K562 (cell line): ENCODE data around the gene FBXO17. TPM values are rescaled to one million over a fixed set of nuclear protein-coding genes. Genes with fewer than 3 reads are reported as not detected.

Experiments
- ADNP ChIP-seq: fragments of 200-800 bp; sonication (Bioruptor generic); IDR thresholded peaks from 2 replicates; pipeline ENCODE4 v1.6.1; 2016; ENCODE audit warnings: missing genetic modification characterization, missing compliant biosample characterization
- CCAR2 ChIP-seq: fragments of 200-400 bp; formaldehyde crosslinking; IDR thresholded peaks from 2 replicates; pipeline ENCODE4 v1.6.1; 2017; ENCODE audit warnings: mild to moderate bottlenecking, low read depth, low read length
- GABPB1 ChIP-seq: sonication (generic); formaldehyde crosslinking; IDR thresholded peaks from 2 replicates; pipeline ENCODE4 v1.8.0; 2022; ENCODE audit warnings: mild to moderate bottlenecking, missing genetic modification reagents
- KDM4B ChIP-seq, 2 experiments: fragments of 450-650 bp in 1 of 2; sonication (generic) in 1 of 2; IDR thresholded peaks; 2 replicates each; pipeline ENCODE4 v1.6.1; 2016 to 2017; ENCODE audit warnings: borderline replicate concordance in 2 of 2, antibody characterized with exemption in 1 of 2, low read depth in 1 of 2, mild to moderate bottlenecking in 1 of 2
- KDM5B ChIP-seq: fragments of 200-600 bp; sonication (generic); IDR thresholded peaks from 2 replicates; pipeline ENCODE4 v1.6.1; 2012; ENCODE audit warnings: low read depth, mild to moderate bottlenecking, moderate library complexity, low read length, control low read depth, inconsistent platforms; ENCODE audit not compliant: insufficient replicate concordance
- L3MBTL2 ChIP-seq: fragments of 450-650 bp; IDR thresholded peaks from 2 replicates; pipeline ENCODE4 v1.6.1; 2016; ENCODE audit warnings: mild to moderate bottlenecking, moderate library complexity
- LARP7 ChIP-seq: fragments of 450-650 bp; IDR thresholded peaks from 2 replicates; pipeline ENCODE4 v1.6.1; 2016
- LEF1 ChIP-seq: fragments of 450-650 bp; IDR thresholded peaks from 2 replicates; pipeline ENCODE4 v1.6.1; 2016; ENCODE audit warnings: mild to moderate bottlenecking
- MTA2 ChIP-seq: fragments of 450-650 bp; IDR thresholded peaks from 2 replicates; pipeline ENCODE4 v1.6.1; 2016; ENCODE audit warnings: low read depth
- RBBP5 ChIP-seq: fragments of 200-600 bp; sonication (generic); IDR thresholded peaks from 2 replicates; pipeline ENCODE4 v1.6.1; 2012; ENCODE audit warnings: borderline replicate concordance, mild to moderate bottlenecking, low read length, control low read depth, inconsistent platforms; ENCODE audit not compliant: insufficient read depth, poor library complexity, severe bottlenecking
- RBM25 ChIP-seq: fragments of 200-400 bp; formaldehyde crosslinking; IDR thresholded peaks from 2 replicates; pipeline ENCODE4 v1.6.1; 2018; ENCODE audit warnings: low read length, low read depth, moderate library complexity; ENCODE audit not compliant: severe bottlenecking
- RHOXF2B ChIP-seq: fragments of 250-450 bp; sonication (Bioruptor Pico); conservative IDR thresholded peaks from 2 replicates; pipeline ENCODE4 v1.5.1; 2021
- SMARCB1 ChIP-seq: IDR thresholded peaks from 2 replicates; pipeline ENCODE4 v1.6.1; 2011; ENCODE audit warnings: improper control_type of control experiment, low read depth; ENCODE audit not compliant: insufficient read length
- STAT5A ChIP-seq: IDR thresholded peaks from 2 replicates; pipeline ENCODE4 v1.6.1; 2012; ENCODE audit warnings: low read length, inconsistent platforms, borderline replicate concordance
- TAF15 ChIP-seq: fragments of 200-400 bp; formaldehyde crosslinking; IDR thresholded peaks from 2 replicates; pipeline ENCODE4 v1.6.1; 2017; ENCODE audit warnings: mild to moderate bottlenecking, low read depth, low read length, moderate library complexity
- TARDBP ChIP-seq: fragments of 450-650 bp; IDR thresholded peaks from 2 replicates; pipeline ENCODE4 v1.6.1; 2016
- TEAD4 ChIP-seq, 2 experiments: sonication (generic) in 1 of 2; formaldehyde crosslinking in 1 of 2; IDR thresholded peaks; 2 replicates each; pipeline versions ENCODE4 v1.6.1 to v1.8.0; 2012 to 2022; ENCODE audit warnings: borderline replicate concordance in 1 of 2, inconsistent platforms in 1 of 2, low read length in 1 of 2, mild to moderate bottlenecking in 1 of 2, missing genetic modification reagents in 1 of 2
- ZNF263 ChIP-seq: sonication (generic); formaldehyde crosslinking; IDR thresholded peaks from 2 replicates; pipeline ENCODE4 v1.8.0; 2022; ENCODE audit warnings: mild to moderate bottlenecking, missing genetic modification reagents, borderline replicate concordance
- ZNF707 ChIP-seq: fragments of 250-450 bp; sonication (Bioruptor Pico); conservative IDR thresholded peaks from 2 replicates; pipeline ENCODE4 v1.8.0; 2022; ENCODE audit warnings: inconsistent platforms, mild to moderate bottlenecking, moderate library complexity
- ZNF785 ChIP-seq: fragments of 250-450 bp; sonication (Bioruptor Pico); IDR thresholded peaks from 2 replicates; pipeline ENCODE4 v1.4.0; 2020; ENCODE audit warnings: mild to moderate bottlenecking
- polyA plus RNA-seq, 8 experiments: library from polyadenylated mRNA; depleted of rRNA in 4 of 8; stranded (reverse) in 5 of 8; unstranded in 3 of 8; fragments of >200 nt; fragmentation: Nextera tagmentation in 2 of 8; fragmentation: Illumina TruSeq in 1 of 8; extraction: Ambion mirVana in 2 of 8; extraction: Trizol in 1 of 8; gene quantifications; 2 replicates each; pipeline versions ENCODE4 v1.2.1 to v1.2.3, GENCODE V29; 2011 to 2014; ENCODE audit warnings: inconsistent platforms in 1 of 8, missing spikeins in 1 of 8
- total RNA-seq, 7 experiments: library from RNA; depleted of rRNA in 6 of 7; stranded (reverse); fragments of >200 nt in 6 of 7; fragmentation: Illumina TruSeq in 2 of 7; extraction: Trizol in 2 of 7; gene quantifications; 2 replicates each; pipeline versions ENCODE4 v1.2.1 to v1.2.3, GENCODE V29; 2011 to 2021; ENCODE audit warnings: low replicate concordance in 1 of 7
- TF ChIP-seq, protein P1 (sequence below): sonication (generic); formaldehyde crosslinking; IDR thresholded peaks from 2 replicates; pipeline ENCODE4 v1.8.1; 2023; ENCODE audit warnings: mild to moderate bottlenecking, missing genetic modification reagents
- TF ChIP-seq, protein P2 (sequence below): fragments of 450-650 bp; conservative IDR thresholded peaks from 2 replicates; pipeline ENCODE4 v1.6.1; 2016; ENCODE audit warnings: missing genetic modification characterization, low read depth, mild to moderate bottlenecking, missing compliant biosample characterization, moderate library complexity
- TF ChIP-seq, protein P3 (sequence below): fragments of 250-450 bp; sonication (Bioruptor Pico); IDR thresholded peaks from 2 replicates; pipeline ENCODE4 v1.5.0; 2021
- TF ChIP-seq, protein P4 (sequence below): conservative IDR thresholded peaks from 2 replicates; pipeline ENCODE4 v1.6.1; 2011; ENCODE audit warnings: low read depth, mild to moderate bottlenecking, low read length; ENCODE audit not compliant: control insufficient read depth

The FBXO17 gene
- total and polyA plus RNA-seq, 9 of the 15 experiments (the other 6 are each of a cell fraction or from before 2014, with no cell fraction given): 4.1 to 27.1 (median 19.0) TPM

DNA sequence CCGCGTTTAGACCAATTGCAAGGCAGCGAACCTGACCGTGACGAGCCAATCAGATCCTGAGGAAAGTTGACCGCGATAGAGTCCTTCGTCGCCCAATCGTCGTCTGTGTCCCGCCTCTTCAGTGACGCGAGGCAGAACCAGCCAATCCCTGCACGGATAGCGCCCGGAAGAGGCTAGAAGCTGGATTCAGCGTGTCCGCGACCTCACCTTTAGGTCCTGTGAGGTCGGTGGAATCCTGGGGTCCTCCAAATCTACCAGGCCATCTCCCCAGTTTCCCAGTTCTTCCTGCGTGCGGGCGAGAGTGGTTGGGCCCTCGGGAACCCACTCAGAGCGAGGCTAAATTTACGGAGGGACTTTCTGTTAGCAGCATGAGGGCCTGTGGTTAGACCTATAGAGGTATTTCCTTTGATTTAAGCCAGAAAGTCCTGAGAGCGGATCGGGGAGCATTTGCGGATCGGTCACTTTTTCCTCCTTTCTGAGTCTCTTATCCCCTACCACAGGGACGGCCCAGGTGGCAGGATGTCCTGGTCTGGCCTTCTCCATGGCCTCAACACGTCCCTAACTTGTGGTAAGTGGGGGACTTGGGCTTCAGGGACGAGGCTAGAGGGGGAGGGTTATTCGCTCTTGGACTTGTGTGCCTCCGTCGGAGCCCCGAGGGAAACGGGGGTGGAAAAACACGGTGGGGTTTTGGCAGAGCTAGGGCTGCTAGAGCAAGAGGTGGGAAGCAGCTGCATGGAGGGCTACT, 44.6 kb downstream of the FBXO17 start, which contains the start of gene MRPS12 (continued):
- no peak for TF ChIP-seq ZNF707
- no peak for TF ChIP-seq ZNF785
- TF ChIP-seq LEF1: no peak
- TF ChIP-seq, protein P1, sequence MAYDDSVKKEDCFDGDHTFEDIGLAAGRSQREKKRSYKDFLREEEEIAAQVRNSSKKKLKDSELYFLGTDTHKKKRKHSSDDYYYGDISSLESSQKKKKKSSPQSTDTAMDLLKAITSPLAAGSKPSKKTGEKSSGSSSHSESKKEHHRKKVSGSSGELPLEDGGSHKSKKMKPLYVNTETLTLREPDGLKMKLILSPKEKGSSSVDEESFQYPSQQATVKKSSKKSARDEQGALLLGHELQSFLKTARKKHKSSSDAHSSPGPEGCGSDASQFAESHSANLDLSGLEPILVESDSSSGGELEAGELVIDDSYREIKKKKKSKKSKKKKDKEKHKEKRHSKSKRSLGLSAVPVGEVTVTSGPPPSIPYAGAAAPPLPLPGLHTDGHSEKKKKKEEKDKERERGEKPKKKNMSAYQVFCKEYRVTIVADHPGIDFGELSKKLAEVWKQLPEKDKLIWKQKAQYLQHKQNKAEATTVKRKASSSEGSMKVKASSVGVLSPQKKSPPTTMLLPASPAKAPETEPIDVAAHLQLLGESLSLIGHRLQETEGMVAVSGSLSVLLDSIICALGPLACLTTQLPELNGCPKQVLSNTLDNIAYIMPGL (CRISPR knock-in tag): no peak
- no peak for TF ChIP-seq RHOXF2B (CRISPR knock-in tag)
- TF ChIP-seq KDM5B: peak; percentile 62
- peak; percentile 38; the same call in 1 of the 2 replicates for TF ChIP-seq GABPB1 (CRISPR knock-in tag)
- TF ChIP-seq RBBP5: peak; percentile 8
- no peak for TF ChIP-seq SMARCB1
- TF ChIP-seq, protein P2, sequence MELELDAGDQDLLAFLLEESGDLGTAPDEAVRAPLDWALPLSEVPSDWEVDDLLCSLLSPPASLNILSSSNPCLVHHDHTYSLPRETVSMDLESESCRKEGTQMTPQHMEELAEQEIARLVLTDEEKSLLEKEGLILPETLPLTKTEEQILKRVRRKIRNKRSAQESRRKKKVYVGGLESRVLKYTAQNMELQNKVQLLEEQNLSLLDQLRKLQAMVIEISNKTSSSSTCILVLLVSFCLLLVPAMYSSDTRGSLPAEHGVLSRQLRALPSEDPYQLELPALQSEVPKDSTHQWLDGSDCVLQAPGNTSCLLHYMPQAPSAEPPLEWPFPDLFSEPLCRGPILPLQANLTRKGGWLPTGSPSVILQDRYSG (tag): no peak
- TF ChIP-seq ADNP (tag): no peak
- TF ChIP-seq CCAR2: no peak
- no peak; the same call in 1 of the 2 replicates for TF ChIP-seq TEAD4 (IDR thresholded peaks at IDR 0.05; ENCODE audit: low read length)
- no peak for TF ChIP-seq TEAD4 (CRISPR knock-in tag; IDR thresholded peaks at IDR 0.05; ENCODE audit: borderline replicate concordance)
- TF ChIP-seq L3MBTL2: peak; percentile 78
- TF ChIP-seq LARP7: no peak
- no peak for TF ChIP-seq MTA2
- TF ChIP-seq, protein P3, sequence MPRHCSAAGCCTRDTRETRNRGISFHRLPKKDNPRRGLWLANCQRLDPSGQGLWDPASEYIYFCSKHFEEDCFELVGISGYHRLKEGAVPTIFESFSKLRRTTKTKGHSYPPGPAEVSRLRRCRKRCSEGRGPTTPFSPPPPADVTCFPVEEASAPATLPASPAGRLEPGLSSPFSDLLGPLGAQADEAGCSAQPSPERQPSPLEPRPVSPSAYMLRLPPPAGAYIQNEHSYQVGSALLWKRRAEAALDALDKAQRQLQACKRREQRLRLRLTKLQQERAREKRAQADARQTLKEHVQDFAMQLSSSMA (CRISPR knock-in tag): no peak
- TF ChIP-seq RBM25: peak; percentile 79
- no peak for TF ChIP-seq TARDBP
- TF ChIP-seq TAF15: no peak
- no peak for TF ChIP-seq STAT5A
- no peak for TF ChIP-seq ZNF263 (CRISPR knock-in tag)
- TF ChIP-seq KDM4B (IDR thresholded peaks at IDR 0.05; ENCODE audit: borderline replicate concordance in 2 of 2, low read depth in 1 of 2): no peak
- TF ChIP-seq, protein P4, sequence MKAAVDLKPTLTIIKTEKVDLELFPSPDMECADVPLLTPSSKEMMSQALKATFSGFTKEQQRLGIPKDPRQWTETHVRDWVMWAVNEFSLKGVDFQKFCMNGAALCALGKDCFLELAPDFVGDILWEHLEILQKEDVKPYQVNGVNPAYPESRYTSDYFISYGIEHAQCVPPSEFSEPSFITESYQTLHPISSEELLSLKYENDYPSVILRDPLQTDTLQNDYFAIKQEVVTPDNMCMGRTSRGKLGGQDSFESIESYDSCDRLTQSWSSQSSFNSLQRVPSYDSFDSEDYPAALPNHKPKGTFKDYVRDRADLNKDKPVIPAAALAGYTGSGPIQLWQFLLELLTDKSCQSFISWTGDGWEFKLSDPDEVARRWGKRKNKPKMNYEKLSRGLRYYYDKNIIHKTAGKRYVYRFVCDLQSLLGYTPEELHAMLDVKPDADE: no peak; the same call in 1 of the 2 replicates
